A673 (cell line): ENCODE data around the gene USP21.

Experiments used
- CTCF ChIP-seq: fragments of 300-800, 200-600 bp; sonication (generic); conservative IDR thresholded peaks from 2 replicates; pipeline ENCODE4 v1.5.1; 2017; ENCODE audit warnings: low read depth, mild to moderate bottlenecking, antibody characterized with exemption, low read length, moderate library complexity, mixed read lengths
- EZH2 ChIP-seq: fragments of 200-600 bp; sonication (generic); IDR thresholded peaks from 2 replicates; pipeline ENCODE4 v1.6.1; 2017; ENCODE audit warnings: borderline replicate concordance, low read depth, mild to moderate bottlenecking, mixed read lengths, antibody characterized with exemption, low read length; ENCODE audit not compliant: poor library complexity, severe bottlenecking

GRCh38 chr1:161161652-161162051 is 2.4 kb downstream of the USP21 start:
- no peak for TF ChIP-seq CTCF
- TF ChIP-seq EZH2: no peak
